ENCODE data around the gene UQCRQ.
A peak's percentile ranks its signal among the peaks of the same experiment; 100 is the strongest.

Gene UQCRQ

GRCh38 chr5:132866342-132867045, at the start of gene UQCRQ, which contains the start of gene GDF9:
Gene UQCRQ (plus strand): TSS chr5:132866642. CDS start chr5:132866882, 240 bp downstream.
Gene GDF9 (minus strand): TSS chr5:132866469. CDS start chr5:132864533, 1,936 bp downstream.
- 0 out of 2 replicates have a peak, but pooled peaks have one; percentile 30 for TF ChIP-seq JUND (IDR thresholded peaks at IDR 0.05; ENCODE audit: low read depth)
- in situ Hi-C loops (cut with HindIII; ENCODE audit: low pct_unique_long_range_greater_than_20kb, low sequenced_read_pairs) = no loop called here
- DNase-seq (ENCODE audit: low read depth in 1 of 2, low spot score in 1 of 2) = peak; percentile 95 to 100

- TF ChIP-seq JUND (IDR thresholded peaks at IDR 0.05; ENCODE audit: low read depth) = no peak
Observed at GRCh38 chr5:132817011-132817410, 49.4 kb upstream of the UQCRQ start.

GRCh38 chr5:132819468-132819867, 47.0 kb upstream of the UQCRQ start:
- no peak for TF ChIP-seq JUND (IDR thresholded peaks at IDR 0.05; ENCODE audit: low read depth)
- DNase-seq (ENCODE audit: low read depth in 1 of 2, low spot score in 1 of 2) = no peak
- in situ Hi-C loops (cut with HindIII; ENCODE audit: low pct_unique_long_range_greater_than_20kb, low sequenced_read_pairs) = no loop called here

More at GRCh38 chr5:132817011-132817410, 49.4 kb upstream of the UQCRQ start:
- no peak for DNase-seq (ENCODE audit: low read depth in 1 of 2, low spot score in 1 of 2)
- in situ Hi-C loops (cut with HindIII; ENCODE audit: low pct_unique_long_range_greater_than_20kb, low sequenced_read_pairs) = no loop called here

- DNase-seq (ENCODE audit: low read depth in 1 of 2, low spot score in 1 of 2) = peak; percentile 92 to 96
- TF ChIP-seq JUND (IDR thresholded peaks at IDR 0.05; ENCODE audit: low read depth) = no peak
- in situ Hi-C loops (cut with HindIII; ENCODE audit: low pct_unique_long_range_greater_than_20kb, low sequenced_read_pairs) = no loop called here
Observed at GRCh38 chr5:132820162-132820754, 46.2 kb upstream of the UQCRQ start.

- no peak for TF ChIP-seq JUND (IDR thresholded peaks at IDR 0.05; ENCODE audit: low read depth)
- DNase-seq (ENCODE audit: low read depth in 1 of 2, low spot score in 1 of 2) = no peak
- in situ Hi-C loops (cut with HindIII; ENCODE audit: low pct_unique_long_range_greater_than_20kb, low sequenced_read_pairs) = no loop called here
Observed at GRCh38 chr5:132821350-132821749, 45.1 kb upstream of the UQCRQ start.

GRCh38 chr5:132821791-132822190, 44.7 kb upstream of the UQCRQ start:
- in situ Hi-C loops (cut with HindIII; ENCODE audit: low pct_unique_long_range_greater_than_20kb, low sequenced_read_pairs) = no loop called here
- no peak for DNase-seq (ENCODE audit: low read depth in 1 of 2, low spot score in 1 of 2)
- no peak for TF ChIP-seq JUND (IDR thresholded peaks at IDR 0.05; ENCODE audit: low read depth)

- in situ Hi-C loops (cut with HindIII; ENCODE audit: low pct_unique_long_range_greater_than_20kb, low sequenced_read_pairs) = no loop called here
- DNase-seq (ENCODE audit: low read depth in 1 of 2, low spot score in 1 of 2) = no peak
- no peak for TF ChIP-seq JUND (IDR thresholded peaks at IDR 0.05; ENCODE audit: low read depth)
Observed at GRCh38 chr5:132822650-132823480, 43.6 kb upstream of the UQCRQ start.

- TF ChIP-seq JUND (IDR thresholded peaks at IDR 0.05; ENCODE audit: low read depth) = no peak
- in situ Hi-C loops (cut with HindIII; ENCODE audit: low pct_unique_long_range_greater_than_20kb, low sequenced_read_pairs) = no loop called here
- no peak for DNase-seq (ENCODE audit: low read depth in 1 of 2, low spot score in 1 of 2)
Observed at GRCh38 chr5:132823481-132824050, 42.9 kb upstream of the UQCRQ start.

- in situ Hi-C loops (cut with HindIII; ENCODE audit: low pct_unique_long_range_greater_than_20kb, low sequenced_read_pairs) = no loop called here
- DNase-seq (ENCODE audit: low read depth in 1 of 2, low spot score in 1 of 2) = no peak
- no peak for TF ChIP-seq JUND (IDR thresholded peaks at IDR 0.05; ENCODE audit: low read depth)
Observed at GRCh38 chr5:132824426-132824825, 42.0 kb upstream of the UQCRQ start.

GRCh38 chr5:132825033-132825833, 41.2 kb upstream of the UQCRQ start:
- in situ Hi-C loops (cut with HindIII; ENCODE audit: low pct_unique_long_range_greater_than_20kb, low sequenced_read_pairs) = no loop called here
- TF ChIP-seq JUND (IDR thresholded peaks at IDR 0.05; ENCODE audit: low read depth) = no peak
- no peak for DNase-seq (ENCODE audit: low read depth in 1 of 2, low spot score in 1 of 2)

GRCh38 chr5:132825834-132826391, 40.5 kb upstream of the UQCRQ start:
- no peak for DNase-seq (ENCODE audit: low read depth in 1 of 2, low spot score in 1 of 2)
- in situ Hi-C loops (cut with HindIII; ENCODE audit: low pct_unique_long_range_greater_than_20kb, low sequenced_read_pairs) = no loop called here
- TF ChIP-seq JUND (IDR thresholded peaks at IDR 0.05; ENCODE audit: low read depth) = no peak
